H9 (cell line): ENCODE results near the gene CPSF2. TPM values are rescaled to one million over a fixed set of nuclear protein-coding genes. Genes with fewer than 3 reads are reported as not detected.

ENCODE experiments used
- DNase-seq: peaks from one replicate; pipeline ENCODE4 v3.0.0-alpha.2; 2017
- H2AFZ ChIP-seq: one replicate; pipeline ENCODE4 v1.6.1; 2013; ENCODE audit warnings: mild to moderate bottlenecking, low read length, control low read depth, moderate library complexity
- H2AK5ac ChIP-seq: 2 replicates; pipeline ENCODE4 v1.6.1; 2013; ENCODE audit warnings: low read length, control low read depth, mixed read lengths; ENCODE audit not compliant: insufficient read length
- H2BK120ac ChIP-seq: one replicate; pipeline ENCODE4 v1.6.1; 2013; ENCODE audit warnings: low read depth, mild to moderate bottlenecking, low read length, control low read depth, inconsistent platforms; ENCODE audit not compliant: poor library complexity, severe bottlenecking
- H2BK12ac ChIP-seq: 2 replicates; pipeline ENCODE4 v1.6.1; 2013; ENCODE audit warnings: low read length, control low read depth, mixed read lengths, low read depth; ENCODE audit not compliant: insufficient read length
- H2BK15ac ChIP-seq: 2 replicates; pipeline ENCODE4 v1.6.1; 2013; ENCODE audit warnings: low read depth, low read length, control low read depth
- H2BK20ac ChIP-seq: one replicate; pipeline ENCODE4 v1.6.1; 2013; ENCODE audit warnings: low read depth, mild to moderate bottlenecking, low read length, control low read depth, inconsistent platforms; ENCODE audit not compliant: poor library complexity, severe bottlenecking
- H2BK5ac ChIP-seq: 2 replicates; pipeline ENCODE4 v1.6.1; 2013; ENCODE audit warnings: low read length, control low read depth, mixed read lengths; ENCODE audit not compliant: insufficient read length
- H3K14ac ChIP-seq: 2 replicates; pipeline ENCODE4 v1.6.1; 2013; ENCODE audit warnings: low read length, control low read depth; ENCODE audit not compliant: insufficient read depth
- H3K18ac ChIP-seq: 2 replicates; pipeline ENCODE4 v1.6.1; 2013; ENCODE audit warnings: low read depth, mild to moderate bottlenecking, mixed read lengths, low read length, control low read depth; ENCODE audit not compliant: insufficient read length
- H3K23ac ChIP-seq: 2 replicates; pipeline ENCODE4 v1.6.1; 2013; ENCODE audit warnings: low read length, control low read depth, mixed read lengths, low read depth; ENCODE audit not compliant: insufficient read length
- H3K23me2 ChIP-seq: 2 replicates; pipeline ENCODE4 v1.6.1; 2013; ENCODE audit warnings: low read depth, mild to moderate bottlenecking, mixed read lengths, low read length, control low read depth; ENCODE audit not compliant: insufficient read length, poor library complexity, severe bottlenecking
- H3K27ac ChIP-seq: 2 replicates; pipeline ENCODE4 v1.5.1; 2013; ENCODE audit warnings: low read length, control low read depth, mixed read lengths, low read depth; ENCODE audit not compliant: insufficient read length
- H3K27me3 ChIP-seq: 2 replicates; pipeline ENCODE4 v1.6.1; 2013; ENCODE audit warnings: low read length, control low read depth, inconsistent platforms; ENCODE audit not compliant: insufficient read depth
- H3K4ac ChIP-seq: 2 replicates; pipeline ENCODE4 v1.6.1; 2013; ENCODE audit warnings: low read depth, mild to moderate bottlenecking, control low read depth, inconsistent platforms, low read length, moderate library complexity
- H3K4me1 ChIP-seq: 2 replicates; pipeline ENCODE4 v1.6.1; 2013; ENCODE audit warnings: low read length, control low read depth, inconsistent platforms; ENCODE audit not compliant: insufficient read depth
- H3K4me2 ChIP-seq: 2 replicates; pipeline ENCODE4 v1.6.1; 2013; ENCODE audit warnings: low read length, control low read depth, mixed read lengths; ENCODE audit not compliant: insufficient read length, insufficient read depth
- H3K56ac ChIP-seq: 2 replicates; pipeline ENCODE4 v1.6.1; 2013; ENCODE audit warnings: low read depth, mild to moderate bottlenecking, mixed read lengths, low read length, control low read depth; ENCODE audit not compliant: insufficient read length
- H3K79me1 ChIP-seq: 2 replicates; pipeline ENCODE4 v1.6.1; 2013; ENCODE audit warnings: low read depth, mild to moderate bottlenecking, moderate library complexity, low read length, control low read depth, inconsistent platforms; ENCODE audit not compliant: insufficient read depth, poor library complexity, severe bottlenecking
- H3K79me2 ChIP-seq: 2 replicates; pipeline ENCODE4 v1.6.1; 2013; ENCODE audit warnings: low read length, control low read depth, inconsistent platforms; ENCODE audit not compliant: insufficient read depth
- H3K9ac ChIP-seq: 2 replicates; pipeline ENCODE4 v1.6.1; 2013; ENCODE audit warnings: low read length, control low read depth, mixed read lengths; ENCODE audit not compliant: insufficient read length; ENCODE audit errors: extremely low read depth
- H3K9me3 ChIP-seq: one replicate; pipeline ENCODE4 v1.6.1; 2013; ENCODE audit warnings: low read depth, low read length, inconsistent platforms; ENCODE audit not compliant: control insufficient read depth
- H3T11ph ChIP-seq: one replicate; pipeline ENCODE4 v1.6.1; 2013; ENCODE audit warnings: mild to moderate bottlenecking, low read length, control low read depth, inconsistent platforms
- H4K20me1 ChIP-seq: one replicate; pipeline ENCODE4 v1.6.1; 2013; ENCODE audit not compliant: control insufficient read depth, insufficient read length, insufficient read depth
- H4K5ac ChIP-seq: 2 replicates; pipeline ENCODE4 v1.6.1; 2013; ENCODE audit warnings: low read depth, mild to moderate bottlenecking, mixed read lengths, low read length, control low read depth; ENCODE audit not compliant: insufficient read length
- H4K8ac ChIP-seq: replicated peaks from 2 replicates; pipeline ENCODE4 v1.6.1; 2013; ENCODE audit warnings: low read length, control low read depth, mixed read lengths, low read depth; ENCODE audit not compliant: insufficient read length
- H4K91ac ChIP-seq: 2 replicates; pipeline ENCODE4 v1.6.1; 2013; ENCODE audit warnings: low read depth, mild to moderate bottlenecking, moderate library complexity, mixed read lengths, low read length, control low read depth; ENCODE audit not compliant: insufficient read length
- H3K27ac Mint-ChIP-seq, 3 experiments: 2 replicates in 2 of 3; 3 replicates in 1 of 3; pipeline ENCODE4 v1.8.0; 2020 to 2021; ENCODE audit warnings: mixed read lengths in 3 of 3, mild to moderate bottlenecking in 1 of 3, moderate library complexity in 1 of 3
- H3K27me3 Mint-ChIP-seq: 2 replicates; pipeline ENCODE4 v1.8.0; 2021; ENCODE audit warnings: low read depth, mild to moderate bottlenecking, moderate library complexity, mixed read lengths
- H3K36me3 Mint-ChIP-seq, 3 experiments: 2 replicates in 2 of 3; 3 replicates in 1 of 3; pipeline ENCODE4 v1.8.0; 2020 to 2021; ENCODE audit warnings: low read depth in 3 of 3, mixed read lengths in 3 of 3; ENCODE audit not compliant: insufficient read depth in 1 of 3
- H3K4me1 Mint-ChIP-seq, 2 experiments: 2 replicates each; pipeline ENCODE4 v1.8.0; 2020; ENCODE audit warnings: mixed read lengths in 2 of 2
- H3K4me3 Mint-ChIP-seq, 2 experiments: 2 replicates in 1 of 2; 3 replicates in 1 of 2; pipeline ENCODE4 v1.8.0; 2020 to 2021; ENCODE audit warnings: mild to moderate bottlenecking in 2 of 2, mixed read lengths in 2 of 2, moderate library complexity in 1 of 2
- H3K9me3 Mint-ChIP-seq, 2 experiments: 2 replicates in 1 of 2; 3 replicates in 1 of 2; pipeline ENCODE4 v1.8.0; 2020; ENCODE audit warnings: mild to moderate bottlenecking in 2 of 2, mixed read lengths in 2 of 2, moderate library complexity in 1 of 2
- WGBS: extraction: QIAGEN DNeasy Blood & Tissue Kit; methylation state at CpG from one replicate; pipeline ENCODE4 v1.1.7; 2013; ENCODE audit warnings: missing lambda C conversion rate, low lambda C conversion rate, mixed read lengths; ENCODE audit not compliant: insufficient read length; ENCODE audit errors: extremely low coverage; 5-methylcytosine and 5-hydroxymethylcytosine counted together
- total RNA-seq: library from RNA; stranded (reverse); gene quantifications from 2 replicates; pipeline ENCODE4 v1.2.1, GENCODE V29; 2021
- TF ChIP-seq, protein P1 (sequence below): fragments of 200-600 bp; sonication (generic); conservative IDR thresholded peaks from 3 replicates; pipeline ENCODE4 v1.8.0; 2021; ENCODE audit warnings: antibody characterized with exemption, mild to moderate bottlenecking

Gene CPSF2
- total RNA-seq, 1 experiment from 2014 or later: 108 TPM

DNA sequence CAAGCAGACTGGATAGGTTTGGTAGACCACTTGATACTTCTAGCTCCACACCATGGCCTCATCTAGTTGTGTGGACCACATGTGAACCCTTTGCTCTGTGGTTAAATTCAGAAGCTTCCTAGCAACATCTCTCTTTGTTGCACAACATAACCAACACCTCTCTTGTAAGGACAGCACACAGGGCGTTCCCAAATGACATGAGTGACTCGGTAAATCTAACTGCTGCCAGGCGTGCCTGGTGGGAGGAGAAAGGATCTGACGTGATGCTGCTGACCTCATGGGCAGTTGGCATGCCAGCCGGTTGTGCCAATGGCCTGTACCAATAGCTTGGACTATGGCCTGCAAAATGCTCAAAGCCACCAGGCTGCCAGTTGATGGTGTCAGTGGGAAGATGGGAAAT lies 93.8 kb downstream of the CPSF2 start:
- no peak overlapping the region for H2BK120ac ChIP-seq
- H3K4me3 Mint-ChIP-seq: no peak overlapping the region
- no peaks in the 10 kb centered on the region for H3K27me3 ChIP-seq
- H4K5ac ChIP-seq: no peak overlapping the region
- H3K18ac ChIP-seq: no peak overlapping the region
- no peak overlapping the region for H3K27ac ChIP-seq
- H3K9me3 ChIP-seq: no peaks in the 10 kb centered on the region
- no peaks in the 10 kb centered on the region for H3K23me2 ChIP-seq
- no peaks in the 10 kb centered on the region for H4K20me1 ChIP-seq
- no peak overlapping the region for H3K23ac ChIP-seq
- peaks cover 5 to 7% of the 10 kb centered on the region in 2 experiments; a peak in 4 of 5 replicates for H3K9me3 Mint-ChIP-seq
- no peak overlapping the region for H3K27ac Mint-ChIP-seq
- H3K79me2 ChIP-seq: no peaks in the 10 kb centered on the region
- WGBS: no CpG with 5 or more reads among the region's 5 CpGs
- H3K4me1 ChIP-seq: no peaks in the 10 kb centered on the region
- no peak overlapping the region for H3K9ac ChIP-seq
- H2AK5ac ChIP-seq: no peak overlapping the region
- H2AFZ ChIP-seq: no peak overlapping the region
- no peak for DNase-seq
- no peak overlapping the region for H3T11ph ChIP-seq
- TF ChIP-seq, protein P1, sequence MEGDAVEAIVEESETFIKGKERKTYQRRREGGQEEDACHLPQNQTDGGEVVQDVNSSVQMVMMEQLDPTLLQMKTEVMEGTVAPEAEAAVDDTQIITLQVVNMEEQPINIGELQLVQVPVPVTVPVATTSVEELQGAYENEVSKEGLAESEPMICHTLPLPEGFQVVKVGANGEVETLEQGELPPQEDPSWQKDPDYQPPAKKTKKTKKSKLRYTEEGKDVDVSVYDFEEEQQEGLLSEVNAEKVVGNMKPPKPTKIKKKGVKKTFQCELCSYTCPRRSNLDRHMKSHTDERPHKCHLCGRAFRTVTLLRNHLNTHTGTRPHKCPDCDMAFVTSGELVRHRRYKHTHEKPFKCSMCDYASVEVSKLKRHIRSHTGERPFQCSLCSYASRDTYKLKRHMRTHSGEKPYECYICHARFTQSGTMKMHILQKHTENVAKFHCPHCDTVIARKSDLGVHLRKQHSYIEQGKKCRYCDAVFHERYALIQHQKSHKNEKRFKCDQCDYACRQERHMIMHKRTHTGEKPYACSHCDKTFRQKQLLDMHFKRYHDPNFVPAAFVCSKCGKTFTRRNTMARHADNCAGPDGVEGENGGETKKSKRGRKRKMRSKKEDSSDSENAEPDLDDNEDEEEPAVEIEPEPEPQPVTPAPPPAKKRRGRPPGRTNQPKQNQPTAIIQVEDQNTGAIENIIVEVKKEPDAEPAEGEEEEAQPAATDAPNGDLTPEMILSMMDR: no peak
- H3K4me2 ChIP-seq: no peak overlapping the region
- no peaks in the 10 kb centered on the region for H3K79me1 ChIP-seq
- no peak overlapping the region for H4K8ac ChIP-seq
- H2BK20ac ChIP-seq: no peak overlapping the region
- H3K36me3 Mint-ChIP-seq: no peaks in the 10 kb centered on the region
- no peaks in the 10 kb centered on the region for H3K4me1 Mint-ChIP-seq
- H4K91ac ChIP-seq: no peak overlapping the region
- H2BK5ac ChIP-seq: no peak overlapping the region
- no peak overlapping the region for H2BK12ac ChIP-seq
- H3K4ac ChIP-seq: no peak overlapping the region
- H3K56ac ChIP-seq: no peak overlapping the region
- H2BK15ac ChIP-seq: no peak overlapping the region
- peaks cover 5% of the 10 kb centered on the region; the same call in 1 of the 2 replicates for H3K27me3 Mint-ChIP-seq
- H3K14ac ChIP-seq: no peak overlapping the region
